OCI-LY3 (cell line): ENCODE data around the gene BPTF.

Experiments
- H2AFZ ChIP-seq: fragments of 200-600, 300-600 bp; shearing (Covaris generic); 2 replicates; pipeline ENCODE4 v1.6.0; 2014; ENCODE audit warnings: antibody characterized with exemption, low read depth, low read length
- H3K27ac ChIP-seq: fragments of 200-600, 300-600 bp; sonication (generic); 2 replicates; pipeline ENCODE4 v1.5.1; 2014; ENCODE audit warnings: mild to moderate bottlenecking, low read length, moderate library complexity, mixed read lengths
- H3K27me3 ChIP-seq: fragments of 200-600, 300-600 bp; sonication (generic); 2 replicates; pipeline ENCODE4 v1.6.1; 2014; ENCODE audit warnings: low read depth, low read length, mixed read lengths
- H3K36me3 ChIP-seq: fragments of 200-600, 300-600 bp; sonication (generic); replicated peaks from 2 replicates; pipeline ENCODE3; 2014; ENCODE audit warnings: low read depth, low read length, mixed read lengths
- H3K4me1 ChIP-seq: fragments of 300-600, 200-600 bp; sonication (generic); 2 replicates; pipeline ENCODE4 v1.6.1; 2014; ENCODE audit warnings: low read length, mixed read lengths
- H3K4me2 ChIP-seq: fragments of 200-600, 300-600 bp; sonication (generic); 2 replicates; pipeline ENCODE4 v1.6.1; 2014; ENCODE audit warnings: low read length, mixed read lengths
- H3K4me3 ChIP-seq: fragments of 300-600, 200-600 bp; sonication (generic); 2 replicates; pipeline ENCODE4 v1.5.1; 2014; ENCODE audit warnings: antibody characterized with exemption, mild to moderate bottlenecking, low read length, moderate library complexity
- H3K79me2 ChIP-seq: fragments of 300-600, 200-600 bp; shearing (Covaris generic); 2 replicates; pipeline ENCODE4 v1.6.1; 2014; ENCODE audit warnings: mild to moderate bottlenecking, low read length, mixed read lengths
- H3K9ac ChIP-seq: fragments of 300-600, 200-600 bp; shearing (Covaris generic); 2 replicates; pipeline ENCODE4 v1.6.0; 2014; ENCODE audit warnings: mild to moderate bottlenecking, low read length, moderate library complexity
- H3K9me3 ChIP-seq: fragments of 200-600, 300-600 bp; shearing (Covaris generic); 2 replicates; pipeline ENCODE4 v1.6.1; 2014; ENCODE audit warnings: low read length, mixed read lengths; ENCODE audit not compliant: insufficient read depth
- H4K20me1 ChIP-seq: fragments of 200-600, 300-600 bp; sonication (generic); 2 replicates; pipeline ENCODE4 v1.6.1; 2016; ENCODE audit warnings: low read length, mixed read lengths; ENCODE audit not compliant: insufficient read depth
- EZH2phosphoT487 ChIP-seq: fragments of 200-600 bp; shearing (Covaris generic); IDR thresholded peaks from 2 replicates; pipeline ENCODE4 v1.6.1; 2018; ENCODE audit warnings: antibody characterized with exemption, mixed run types, low read depth
- TF ChIP-seq, protein P1 (sequence below): fragments of 200-600, 300-600 bp; sonication (generic); IDR thresholded peaks from 2 replicates; pipeline ENCODE4 v1.5.1; 2014; ENCODE audit warnings: antibody characterized with exemption, low read length, low read depth

The BPTF gene

DNA sequence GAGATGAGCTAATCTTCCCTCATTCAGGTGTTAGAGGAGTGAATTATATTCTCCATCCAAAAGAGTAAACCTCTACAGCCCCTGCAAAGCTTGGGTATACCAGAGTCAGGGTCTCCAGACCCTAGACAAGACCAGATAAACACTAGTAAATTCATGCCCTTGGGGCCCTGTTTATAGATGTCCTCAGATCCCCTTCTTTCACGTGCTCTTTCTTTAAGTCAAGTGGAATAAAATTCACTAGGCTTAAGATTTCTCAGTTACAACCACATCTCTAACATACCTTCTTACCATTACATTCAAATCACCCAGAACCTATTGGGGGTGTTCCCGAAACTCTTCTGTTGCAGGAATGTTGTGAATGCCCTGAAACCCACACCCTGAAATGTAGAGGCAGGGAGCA, 173.2 kb downstream of the BPTF start:
- Histone ChIP-seq H2AFZ (no peak overlapping the region), H3K79me2 (no peaks in the 10 kb centered on the region), H3K4me3 (no peak overlapping the region), H4K20me1 (no peaks in the 10 kb centered on the region), H3K9me3 (no peaks in the 10 kb centered on the region), H3K27ac (no peak overlapping the region), H3K27me3 (peaks cover 17% of the 10 kb centered on the region), H3K9ac (no peak overlapping the region), H3K4me2 (no peak overlapping the region), H3K4me1 (peaks cover 17% of the 10 kb centered on the region), H3K36me3 (no peaks in the 10 kb centered on the region)
- TF ChIP-seq, protein P1, sequence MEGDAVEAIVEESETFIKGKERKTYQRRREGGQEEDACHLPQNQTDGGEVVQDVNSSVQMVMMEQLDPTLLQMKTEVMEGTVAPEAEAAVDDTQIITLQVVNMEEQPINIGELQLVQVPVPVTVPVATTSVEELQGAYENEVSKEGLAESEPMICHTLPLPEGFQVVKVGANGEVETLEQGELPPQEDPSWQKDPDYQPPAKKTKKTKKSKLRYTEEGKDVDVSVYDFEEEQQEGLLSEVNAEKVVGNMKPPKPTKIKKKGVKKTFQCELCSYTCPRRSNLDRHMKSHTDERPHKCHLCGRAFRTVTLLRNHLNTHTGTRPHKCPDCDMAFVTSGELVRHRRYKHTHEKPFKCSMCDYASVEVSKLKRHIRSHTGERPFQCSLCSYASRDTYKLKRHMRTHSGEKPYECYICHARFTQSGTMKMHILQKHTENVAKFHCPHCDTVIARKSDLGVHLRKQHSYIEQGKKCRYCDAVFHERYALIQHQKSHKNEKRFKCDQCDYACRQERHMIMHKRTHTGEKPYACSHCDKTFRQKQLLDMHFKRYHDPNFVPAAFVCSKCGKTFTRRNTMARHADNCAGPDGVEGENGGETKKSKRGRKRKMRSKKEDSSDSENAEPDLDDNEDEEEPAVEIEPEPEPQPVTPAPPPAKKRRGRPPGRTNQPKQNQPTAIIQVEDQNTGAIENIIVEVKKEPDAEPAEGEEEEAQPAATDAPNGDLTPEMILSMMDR = no peak
- TF ChIP-seq EZH2phosphoT487 = no peak

DNA sequence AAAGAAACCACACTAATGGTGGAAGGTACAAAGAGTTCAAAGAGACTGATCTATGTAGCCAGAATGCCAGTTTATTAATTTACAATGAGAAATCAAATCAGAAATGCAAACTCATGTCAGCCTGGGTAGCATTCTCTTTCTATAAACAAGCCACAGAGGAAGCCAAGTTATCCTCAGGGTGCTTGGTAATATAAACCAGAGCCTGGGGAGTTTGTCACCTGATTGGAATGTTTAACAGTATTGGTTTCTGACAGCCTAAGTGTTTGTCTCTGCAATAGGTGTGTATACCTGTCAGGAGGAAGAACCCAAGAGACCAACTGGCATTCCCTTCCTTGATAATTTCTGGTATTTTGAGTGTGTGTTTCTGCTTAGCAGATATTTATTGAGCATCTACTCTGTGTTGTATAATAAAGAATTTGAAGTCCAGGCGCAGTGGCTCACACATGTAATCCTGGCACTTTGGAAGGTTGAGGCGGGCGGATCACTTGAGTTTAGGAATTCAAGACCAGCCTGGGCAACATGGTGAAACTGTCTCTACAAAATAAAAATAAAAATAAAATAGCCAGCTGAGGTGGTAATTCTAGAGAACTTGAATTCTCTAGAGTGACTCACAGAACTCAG, 174.1 kb downstream of the BPTF start:
- Histone ChIP-seq H3K4me1 (peaks cover 17% of the 10 kb centered on the region), H3K27me3 (peaks cover 17% of the 10 kb centered on the region), H3K27ac (no peak overlapping the region), H3K4me2 (no peak overlapping the region), H3K36me3 (no peaks in the 10 kb centered on the region), H4K20me1 (no peaks in the 10 kb centered on the region), H3K4me3 (no peak overlapping the region), H3K9ac (no peak overlapping the region), H3K9me3 (no peaks in the 10 kb centered on the region), H3K79me2 (no peaks in the 10 kb centered on the region), H2AFZ (no peak overlapping the region)
- no peak for TF ChIP-seq EZH2phosphoT487
- TF ChIP-seq, protein P1 = no peak

DNA sequence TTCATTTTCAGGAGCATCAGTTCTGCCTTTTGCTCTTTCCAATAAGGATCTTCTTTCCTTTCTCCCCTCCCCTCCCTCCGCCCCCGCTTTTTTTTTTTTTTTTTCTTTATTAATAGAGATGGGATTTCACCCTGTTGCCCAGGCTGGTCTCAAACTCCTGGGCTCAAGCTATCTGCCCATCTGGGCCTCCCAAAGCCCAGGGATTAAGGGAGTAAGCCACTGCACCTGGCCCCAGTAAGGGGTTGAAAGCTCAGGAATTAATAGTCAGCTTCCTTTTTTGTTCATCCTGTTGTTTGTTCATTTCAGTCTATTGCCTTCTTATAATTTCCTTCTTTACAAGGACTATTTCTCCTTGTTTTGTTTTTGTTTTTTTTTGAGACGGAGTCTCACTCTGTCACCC, 178.9 kb downstream of the BPTF start:
- H2AFZ ChIP-seq = no peak overlapping the region
- no peak overlapping the region for H3K9ac ChIP-seq
- H3K79me2 ChIP-seq = no peaks in the 10 kb centered on the region
- no peak overlapping the region for H3K27ac ChIP-seq
- H3K4me2 ChIP-seq = no peak overlapping the region
- H3K27me3 ChIP-seq = no peaks in the 10 kb centered on the region
- H3K4me1 ChIP-seq = no peaks in the 10 kb centered on the region
- H3K9me3 ChIP-seq = no peaks in the 10 kb centered on the region
- no peaks in the 10 kb centered on the region for H4K20me1 ChIP-seq
- no peak for TF ChIP-seq EZH2phosphoT487
- TF ChIP-seq, protein P1 = no peak
- no peaks in the 10 kb centered on the region for H3K36me3 ChIP-seq
- H3K4me3 ChIP-seq = no peak overlapping the region

DNA sequence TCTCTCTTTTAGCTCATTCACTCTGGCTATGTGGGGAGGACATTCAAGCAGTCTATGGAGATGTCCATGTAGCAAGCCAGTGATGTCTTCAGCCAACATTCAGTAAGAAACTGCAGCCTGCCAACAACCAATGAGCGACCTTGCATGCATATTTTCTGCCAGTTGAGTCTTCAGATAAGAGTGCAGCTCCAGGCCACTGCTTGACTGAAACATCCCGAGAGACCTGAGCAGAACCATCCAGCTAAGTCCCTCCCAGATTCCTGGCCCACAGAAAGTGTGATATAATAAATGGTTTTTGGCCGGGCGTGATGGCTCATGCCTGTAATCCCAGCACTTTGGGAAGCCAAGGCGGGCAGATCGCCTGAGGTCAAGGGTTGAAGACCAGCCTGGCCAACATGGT, 181.5 kb downstream of the BPTF start:
- TF ChIP-seq, protein P1 = no peak

More for the DNA sequence above, 181.5 kb downstream of the BPTF start:
- Histone ChIP-seq H3K9me3 (no peaks in the 10 kb centered on the region), H3K4me3 (no peak overlapping the region), H3K4me1 (no peaks in the 10 kb centered on the region), H3K27me3 (no peaks in the 10 kb centered on the region), H3K79me2 (no peaks in the 10 kb centered on the region), H3K9ac (no peak overlapping the region), H3K36me3 (no peaks in the 10 kb centered on the region), H3K27ac (no peak overlapping the region), H4K20me1 (no peaks in the 10 kb centered on the region), H3K4me2 (no peak overlapping the region), H2AFZ (no peak overlapping the region)
